WERI-Rb-1 (cell line): Measurements from ENCODE around the gene GORAB.

Source experiments
- DNase-seq: peaks from one replicate; pipeline ENCODE4 v3.0.0-alpha.2; 2020
- H3K27ac ChIP-seq: fragments of 250-450 bp; sonication (Bioruptor Pico); 2 replicates; pipeline ENCODE4 v1.5.1; 2020; ENCODE audit warnings: mild to moderate bottlenecking, moderate library complexity
- H3K27me3 ChIP-seq: fragments of 250-450 bp; sonication (Bioruptor Pico); 2 replicates; pipeline ENCODE4 v1.5.1; 2021; ENCODE audit warnings: mild to moderate bottlenecking, low read depth, moderate library complexity; ENCODE audit not compliant: insufficient read depth, severe bottlenecking
- H3K36me3 ChIP-seq: fragments of 250-450 bp; sonication (Bioruptor Pico); 2 replicates; pipeline ENCODE4 v1.5.1; 2020; ENCODE audit warnings: mild to moderate bottlenecking, moderate library complexity
- H3K4me3 ChIP-seq: 2 replicates; pipeline ENCODE4 v1.5.1; 2011; ENCODE audit warnings: low read depth, mild to moderate bottlenecking, control low read depth, low read length
- H3K9me3 ChIP-seq: fragments of 250-450 bp; sonication (Bioruptor Pico); 2 replicates; pipeline ENCODE4 v1.5.1; 2021; ENCODE audit warnings: mild to moderate bottlenecking, moderate library complexity; ENCODE audit not compliant: severe bottlenecking
- TF ChIP-seq, protein P1 (sequence below): IDR thresholded peaks from 2 replicates; pipeline ENCODE4 v1.5.1; 2011; ENCODE audit warnings: low read depth, mild to moderate bottlenecking, control low read depth, inconsistent platforms, low read length

The GORAB gene

GRCh38 chr1:170495006-170495405, 37.0 kb upstream of the GORAB start:
- Histone ChIP-seq H3K36me3 (no peaks in the 10 kb centered on the region), H3K4me3 (no peak overlapping the region), H3K9me3 (no peaks in the 10 kb centered on the region), H3K27me3 (no peaks in the 10 kb centered on the region), H3K27ac (no peak overlapping the region)
- DNase-seq, result no peak
- TF ChIP-seq, protein P1, sequence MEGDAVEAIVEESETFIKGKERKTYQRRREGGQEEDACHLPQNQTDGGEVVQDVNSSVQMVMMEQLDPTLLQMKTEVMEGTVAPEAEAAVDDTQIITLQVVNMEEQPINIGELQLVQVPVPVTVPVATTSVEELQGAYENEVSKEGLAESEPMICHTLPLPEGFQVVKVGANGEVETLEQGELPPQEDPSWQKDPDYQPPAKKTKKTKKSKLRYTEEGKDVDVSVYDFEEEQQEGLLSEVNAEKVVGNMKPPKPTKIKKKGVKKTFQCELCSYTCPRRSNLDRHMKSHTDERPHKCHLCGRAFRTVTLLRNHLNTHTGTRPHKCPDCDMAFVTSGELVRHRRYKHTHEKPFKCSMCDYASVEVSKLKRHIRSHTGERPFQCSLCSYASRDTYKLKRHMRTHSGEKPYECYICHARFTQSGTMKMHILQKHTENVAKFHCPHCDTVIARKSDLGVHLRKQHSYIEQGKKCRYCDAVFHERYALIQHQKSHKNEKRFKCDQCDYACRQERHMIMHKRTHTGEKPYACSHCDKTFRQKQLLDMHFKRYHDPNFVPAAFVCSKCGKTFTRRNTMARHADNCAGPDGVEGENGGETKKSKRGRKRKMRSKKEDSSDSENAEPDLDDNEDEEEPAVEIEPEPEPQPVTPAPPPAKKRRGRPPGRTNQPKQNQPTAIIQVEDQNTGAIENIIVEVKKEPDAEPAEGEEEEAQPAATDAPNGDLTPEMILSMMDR, result no peak

DNA sequence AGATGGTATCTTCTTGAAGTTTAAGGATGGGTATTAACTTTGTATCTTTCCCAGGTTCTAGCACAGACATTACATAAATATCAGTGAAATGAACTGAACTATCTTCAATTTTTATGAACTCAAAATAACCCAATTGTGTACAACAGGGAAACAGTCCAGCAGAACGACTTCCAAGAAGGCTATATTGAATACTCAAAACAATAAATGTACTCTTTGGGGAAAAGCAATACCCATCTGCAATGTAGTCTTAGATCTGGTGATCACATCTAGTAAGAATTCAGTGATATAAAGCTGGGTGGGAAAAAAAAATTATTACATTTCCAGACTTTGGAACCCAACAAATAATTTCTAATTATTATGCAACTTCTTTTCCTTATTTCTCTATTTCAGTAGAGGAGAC, 33.1 kb upstream of the GORAB start:
- no peak for DNase-seq
- H3K27me3 ChIP-seq, result no peaks in the 10 kb centered on the region
- no peak overlapping the region for H3K4me3 ChIP-seq
- H3K36me3 ChIP-seq, result no peaks in the 10 kb centered on the region
- H3K9me3 ChIP-seq, result no peaks in the 10 kb centered on the region
- H3K27ac ChIP-seq, result no peak overlapping the region
- TF ChIP-seq, protein P1, result no peak

GRCh38 chr1:170503665-170504064, 28.3 kb upstream of the GORAB start:
- Histone ChIP-seq H3K27ac (no peak overlapping the region), H3K9me3 (no peaks in the 10 kb centered on the region), H3K36me3 (no peaks in the 10 kb centered on the region), H3K27me3 (no peaks in the 10 kb centered on the region), H3K4me3 (no peak overlapping the region)
- TF ChIP-seq, protein P1, result no peak
- DNase-seq, result no peak

- Histone ChIP-seq H3K36me3 (no peaks in the 10 kb centered on the region), H3K27me3 (no peaks in the 10 kb centered on the region), H3K9me3 (no peaks in the 10 kb centered on the region), H3K27ac (no peak overlapping the region), H3K4me3 (no peak overlapping the region)
- no peak for DNase-seq
- TF ChIP-seq, protein P1, result no peak
Measured at GRCh38 chr1:170510163-170510562, 21.8 kb upstream of the GORAB start.

GRCh38 chr1:170511038-170511437, 20.9 kb upstream of the GORAB start:
- TF ChIP-seq, protein P1, result no peak
- no peak for DNase-seq
- no peak overlapping the region for H3K27ac ChIP-seq
- H3K9me3 ChIP-seq, result no peaks in the 10 kb centered on the region
- no peak overlapping the region for H3K4me3 ChIP-seq
- no peaks in the 10 kb centered on the region for H3K36me3 ChIP-seq
- H3K27me3 ChIP-seq, result no peaks in the 10 kb centered on the region

DNA sequence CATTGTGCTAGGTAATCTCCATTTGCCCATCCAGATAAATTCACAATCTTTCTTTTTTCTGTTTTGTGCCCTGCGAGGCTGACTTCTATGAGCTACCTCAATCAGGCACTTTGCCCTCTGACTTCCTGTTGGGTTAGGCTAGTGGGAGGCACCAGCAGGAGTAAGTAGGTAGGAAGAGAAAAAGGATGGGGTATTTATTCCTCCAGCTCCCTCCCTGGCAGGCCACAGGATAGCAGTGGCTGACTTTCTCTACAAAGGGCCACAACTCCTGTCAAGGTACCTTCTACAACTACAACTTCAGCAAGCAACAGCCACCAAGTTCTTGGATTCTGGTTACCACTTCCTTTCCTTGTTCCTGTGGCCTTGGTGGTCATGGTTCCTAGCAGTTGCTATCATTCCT, 18.8 kb upstream of the GORAB start:
- TF ChIP-seq, protein P1, result no peak
- DNase-seq, result no peak

More for the DNA sequence above, 18.8 kb upstream of the GORAB start:
- H3K27me3 ChIP-seq, result no peaks in the 10 kb centered on the region
- H3K27ac ChIP-seq, result no peak overlapping the region
- no peak overlapping the region for H3K4me3 ChIP-seq
- H3K9me3 ChIP-seq, result no peaks in the 10 kb centered on the region
- H3K36me3 ChIP-seq, result no peaks in the 10 kb centered on the region
